Peyer's patch (tissue), 4 donors: ENCODE results near the gene KLHL29.

ENCODE experiments used
- POLR2A ChIP-seq, 2 donors: fragments of 450-650 bp; IDR thresholded peaks; one replicate each; pipeline ENCODE4 v1.5.1; 2017; ENCODE audit warnings: antibody characterized with exemption in 2 of 2, mild to moderate bottlenecking in 2 of 2, moderate library complexity in 2 of 2
- TF ChIP-seq, protein P1 (sequence below), 6 experiments: fragments of 450-650 bp in 4 of 6; fragments of 200-600 bp in 2 of 6; sonication (generic) in 1 of 6; IDR thresholded peaks; one replicate each; pipeline ENCODE4 v1.5.1; 2017 to 2019; ENCODE audit warnings: antibody characterized with exemption in 6 of 6, mild to moderate bottlenecking in 3 of 6, moderate library complexity in 1 of 6

- TF ChIP-seq, protein P1, sequence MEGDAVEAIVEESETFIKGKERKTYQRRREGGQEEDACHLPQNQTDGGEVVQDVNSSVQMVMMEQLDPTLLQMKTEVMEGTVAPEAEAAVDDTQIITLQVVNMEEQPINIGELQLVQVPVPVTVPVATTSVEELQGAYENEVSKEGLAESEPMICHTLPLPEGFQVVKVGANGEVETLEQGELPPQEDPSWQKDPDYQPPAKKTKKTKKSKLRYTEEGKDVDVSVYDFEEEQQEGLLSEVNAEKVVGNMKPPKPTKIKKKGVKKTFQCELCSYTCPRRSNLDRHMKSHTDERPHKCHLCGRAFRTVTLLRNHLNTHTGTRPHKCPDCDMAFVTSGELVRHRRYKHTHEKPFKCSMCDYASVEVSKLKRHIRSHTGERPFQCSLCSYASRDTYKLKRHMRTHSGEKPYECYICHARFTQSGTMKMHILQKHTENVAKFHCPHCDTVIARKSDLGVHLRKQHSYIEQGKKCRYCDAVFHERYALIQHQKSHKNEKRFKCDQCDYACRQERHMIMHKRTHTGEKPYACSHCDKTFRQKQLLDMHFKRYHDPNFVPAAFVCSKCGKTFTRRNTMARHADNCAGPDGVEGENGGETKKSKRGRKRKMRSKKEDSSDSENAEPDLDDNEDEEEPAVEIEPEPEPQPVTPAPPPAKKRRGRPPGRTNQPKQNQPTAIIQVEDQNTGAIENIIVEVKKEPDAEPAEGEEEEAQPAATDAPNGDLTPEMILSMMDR (IDR thresholded peaks at IDR 0.05), result no peak
- no peak for TF ChIP-seq POLR2A (IDR thresholded peaks at IDR 0.05)
Measured at GRCh38 chr2:23689891-23690290, 304.9 kb downstream of the KLHL29 start.
